ENCODE data around the gene SLC25A51. TPM values are rescaled to one million over a fixed set of nuclear protein-coding genes. Genes with fewer than 3 reads are reported as not detected.
"Not testable (repeated sequence)": the region's sequence is repeated elsewhere in the genome, so short reads cannot be mapped to it uniquely, and the experiment has no call there.

SLC25A51 gene
- polyA plus RNA-seq, 4 donors: 14.2 to 20.3 (median 15.0) TPM

DNA sequence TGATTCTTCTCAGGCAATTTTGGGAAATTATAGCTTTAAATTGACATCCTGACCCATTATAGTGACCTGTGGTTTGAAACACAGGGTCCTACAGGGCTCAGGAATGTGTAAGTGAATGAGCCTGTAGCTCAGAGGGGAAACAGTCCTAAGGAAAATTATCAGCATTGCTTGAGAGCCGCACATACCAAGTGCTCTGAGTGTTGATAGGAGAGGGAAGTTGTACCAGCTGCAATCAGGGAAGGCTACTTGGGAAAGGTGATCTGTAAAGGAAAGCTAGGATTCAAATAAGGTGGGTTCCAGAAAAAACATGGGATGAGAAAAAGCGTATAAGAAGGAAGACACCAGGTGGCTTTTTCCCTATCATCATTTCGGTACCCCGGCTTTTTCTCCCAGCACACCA is 4.4 kb upstream of the SLC25A51 start:
- DNase-seq (ENCODE audit: low read depth in 4 of 4, low spot score in 3 of 4): no peak

DNA sequence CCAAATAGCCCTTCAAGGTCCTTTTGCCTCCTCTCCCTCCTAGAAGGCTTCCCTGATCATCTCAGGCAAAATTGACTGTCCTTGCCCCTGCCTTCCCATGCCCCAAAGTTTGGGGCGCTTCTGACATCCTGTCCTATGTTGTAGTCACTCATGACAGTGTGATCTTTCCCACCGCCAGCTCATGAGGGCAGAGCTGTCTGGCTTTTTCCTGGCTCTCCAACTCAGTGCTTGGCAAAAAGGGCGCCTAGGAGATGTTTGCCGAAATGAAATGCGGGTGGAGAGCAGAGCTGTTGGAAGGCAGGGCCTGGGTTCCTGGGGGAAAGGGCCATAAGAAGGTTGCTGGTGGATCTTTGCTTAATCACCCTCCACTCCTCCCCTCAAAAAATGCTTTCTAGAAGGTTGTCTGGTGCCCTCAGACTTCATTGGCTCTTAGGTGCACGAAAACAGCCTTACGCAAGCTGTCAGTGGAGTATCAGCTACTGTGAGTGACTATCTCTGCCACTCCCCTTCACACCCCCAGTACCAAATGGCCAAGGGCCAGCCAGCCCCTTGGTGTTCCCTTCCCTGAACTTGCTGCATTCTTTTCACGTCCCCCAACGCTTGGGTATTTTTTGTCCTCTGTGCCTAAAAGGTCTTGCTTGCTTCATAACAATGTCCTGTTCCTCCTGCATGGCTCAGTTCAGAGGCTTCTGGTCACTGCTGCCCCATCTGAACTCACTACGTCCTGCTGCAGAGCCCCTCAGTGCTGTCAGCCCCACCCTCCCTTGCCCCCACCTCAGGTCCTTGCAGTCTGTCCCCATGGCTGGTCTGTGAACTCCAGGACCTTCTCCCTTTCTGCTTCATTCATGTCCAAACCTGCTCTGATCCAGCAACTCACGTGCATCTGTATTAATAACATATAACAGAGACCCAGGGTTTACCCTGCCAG is 2.6 kb upstream of the SLC25A51 start:
- no peak for DNase-seq (ENCODE audit: low read depth in 4 of 4, low spot score in 3 of 4)

DNA sequence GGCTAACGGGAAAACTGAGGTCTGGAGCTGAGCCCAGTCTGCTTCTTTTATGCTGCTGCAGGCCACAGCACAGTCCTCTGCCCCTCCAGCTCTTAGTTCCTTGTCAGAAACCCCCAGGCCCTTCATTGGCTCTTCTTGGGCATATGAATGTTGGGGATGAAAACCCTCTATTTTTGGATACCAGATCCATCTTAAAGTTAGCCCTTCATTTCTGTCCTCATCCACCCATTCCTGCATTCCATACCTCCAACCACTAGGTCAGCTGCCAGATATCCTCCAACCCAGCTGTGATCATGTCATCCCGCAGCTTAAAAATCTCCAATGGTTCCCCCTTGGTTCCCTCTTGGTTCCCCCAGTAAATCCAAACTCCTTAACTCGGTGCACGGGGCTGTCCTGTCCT is 1.8 kb upstream of the SLC25A51 start:
- DNase-seq (ENCODE audit: low read depth in 4 of 4, low spot score in 3 of 4): no peak

DNA sequence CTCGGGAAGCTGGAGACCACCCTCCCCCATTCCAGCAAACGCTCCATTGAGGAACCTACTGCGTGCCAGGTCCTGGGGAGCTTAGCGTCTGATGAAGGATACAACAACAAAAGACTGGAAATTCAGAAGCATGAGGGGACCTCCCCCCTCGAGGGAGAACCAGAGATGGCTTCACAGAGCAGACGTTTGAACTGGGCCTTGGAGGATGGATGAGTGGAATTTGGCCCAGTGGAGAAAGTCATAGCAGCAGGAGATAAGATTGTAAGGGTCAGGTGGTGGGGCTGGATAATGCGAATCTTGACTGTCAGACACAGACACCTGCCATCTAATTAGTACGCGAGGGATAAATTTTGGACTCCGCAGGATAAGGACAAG is 1.2 kb upstream of the SLC25A51 start:
- DNase-seq (ENCODE audit: low read depth in 4 of 4, low spot score in 3 of 4): no peak

DNA sequence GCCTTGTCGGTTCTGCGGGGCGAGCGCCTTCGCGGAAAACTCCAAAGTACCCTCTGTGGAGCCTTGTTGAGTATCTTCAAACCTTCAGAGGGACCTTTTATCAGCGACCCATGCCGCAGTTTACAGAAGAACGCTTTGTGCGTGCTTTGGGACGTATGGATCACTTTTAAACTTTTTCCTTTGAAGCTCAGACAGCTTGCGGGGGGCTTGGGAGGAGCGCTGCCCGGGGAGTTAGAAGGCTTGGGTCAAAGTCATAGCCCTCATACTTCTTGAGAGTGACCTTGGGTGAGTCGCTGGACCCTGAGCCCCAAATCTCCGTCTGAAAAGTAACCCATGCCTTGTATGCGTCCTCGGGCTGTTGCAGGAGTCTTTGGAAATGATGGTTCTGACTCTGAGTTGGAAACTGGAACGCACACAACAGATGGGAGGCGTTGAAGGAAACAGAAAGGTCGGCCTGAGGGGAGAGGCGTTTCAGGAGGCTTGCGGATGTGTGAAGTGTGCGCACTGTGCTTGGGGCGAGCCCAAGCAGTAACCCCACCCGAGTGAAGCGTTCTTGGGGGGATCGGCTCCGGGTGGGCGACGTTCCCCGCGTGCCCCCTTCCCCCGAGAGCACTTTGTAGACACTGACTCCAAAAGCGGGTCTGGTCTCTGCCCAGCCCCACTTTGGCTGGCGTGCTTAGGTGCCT is 661 bp upstream of the SLC25A51 start:
- DNase-seq (ENCODE audit: low read depth in 4 of 4, low spot score in 3 of 4): no peak

DNA sequence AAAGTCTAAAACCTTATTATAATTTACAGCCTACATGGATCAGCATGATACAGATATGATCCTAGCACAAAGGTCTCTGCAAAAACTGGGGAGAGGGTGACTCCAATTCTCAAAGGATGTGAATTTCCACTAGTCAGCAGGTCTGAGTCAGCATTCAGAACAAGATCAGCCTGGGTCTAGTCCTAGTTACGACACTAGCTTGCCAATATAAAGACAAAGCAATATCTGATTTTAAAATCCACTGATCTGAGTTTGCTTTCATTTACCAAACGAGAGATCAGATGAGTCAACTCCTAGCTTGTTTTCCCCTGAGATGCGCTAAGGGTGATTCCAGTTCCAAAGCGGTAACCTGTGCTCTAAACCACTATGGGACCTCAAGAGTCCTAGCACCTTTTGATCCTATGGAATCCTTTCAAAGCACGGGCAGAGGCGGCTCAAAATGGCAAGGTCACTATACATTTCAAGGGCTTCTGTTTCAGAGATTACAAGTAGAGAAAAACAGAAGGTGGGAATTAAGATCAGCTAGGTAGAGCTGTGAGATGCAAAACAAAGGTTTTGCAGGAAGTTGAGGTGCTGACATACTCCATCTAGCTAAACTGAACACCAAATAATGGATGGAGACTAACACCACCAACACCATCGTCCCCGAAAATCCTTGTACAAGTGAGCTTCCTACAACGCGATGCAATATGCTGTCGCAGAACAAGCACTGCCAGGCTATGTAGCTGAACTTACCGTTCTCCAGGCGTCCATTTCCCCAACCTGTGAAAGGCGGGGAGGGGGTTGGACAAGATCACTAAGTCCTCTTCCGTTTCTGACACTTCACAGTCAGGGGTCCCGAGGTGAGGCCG is 906 bp downstream of the SLC25A51 start:
- DNase-seq (ENCODE audit: low read depth in 4 of 4, low spot score in 3 of 4): no peak

DNA sequence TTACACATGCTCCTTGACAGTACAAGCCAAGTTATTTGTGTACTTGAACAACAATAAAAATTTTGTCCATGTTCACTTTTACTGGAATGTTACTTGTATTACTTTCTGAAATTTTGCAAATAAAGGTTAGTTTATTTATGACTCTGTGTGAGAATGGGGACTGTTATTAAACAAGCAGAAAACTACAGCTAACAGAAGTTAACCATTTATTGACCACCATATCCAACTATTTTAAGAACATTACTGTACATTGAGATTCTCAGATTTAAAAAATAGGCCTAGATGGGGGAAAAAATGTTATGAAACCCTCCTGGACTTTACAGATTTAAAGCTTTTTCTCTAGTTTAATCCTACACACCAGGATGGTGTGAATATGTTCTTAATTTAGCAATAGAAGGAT is 1.8 kb downstream of the SLC25A51 start:
- no peak for DNase-seq (ENCODE audit: low read depth in 4 of 4, low spot score in 3 of 4)

DNA sequence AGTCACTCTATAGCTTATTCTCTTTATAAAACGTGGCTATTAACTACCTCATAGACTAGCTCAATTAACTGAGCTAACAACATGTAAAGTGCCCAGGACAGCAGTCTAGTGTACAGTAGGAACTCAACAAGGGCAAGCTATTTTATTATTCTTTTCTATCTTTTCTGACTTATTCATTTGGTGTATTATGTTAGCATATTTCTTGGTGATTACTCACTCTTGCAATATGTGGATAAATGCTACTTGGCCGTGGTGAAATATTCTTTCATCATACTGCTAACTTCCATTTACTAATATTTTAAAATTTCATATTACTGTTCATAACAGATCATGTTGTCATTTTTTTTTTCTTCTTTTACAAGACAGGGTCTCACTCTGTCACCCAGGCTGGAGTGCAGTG is 4.9 kb downstream of the SLC25A51 start:
- DNase-seq (ENCODE audit: low read depth in 4 of 4, low spot score in 3 of 4): no peak

DNA sequence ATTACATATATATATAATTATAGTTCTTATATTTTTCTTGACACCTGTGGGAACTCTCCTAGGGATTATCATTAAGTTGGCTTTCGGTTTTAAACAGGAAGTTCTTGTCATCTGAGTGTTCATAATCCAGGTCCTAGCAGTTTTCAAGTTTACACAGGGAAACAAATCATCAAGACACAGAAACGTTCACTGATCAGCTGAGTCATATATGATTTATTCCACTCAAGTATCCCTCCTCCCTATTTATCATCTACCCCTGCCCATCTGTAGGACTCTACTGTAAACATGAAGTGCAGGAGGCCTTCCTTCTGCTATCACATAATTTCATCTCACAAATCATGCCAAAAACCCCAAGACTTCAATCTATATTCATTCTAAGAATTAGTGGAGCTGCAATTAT is 6.3 kb downstream of the SLC25A51 start:
- no peak for DNase-seq (ENCODE audit: low read depth in 4 of 4, low spot score in 3 of 4)

DNA sequence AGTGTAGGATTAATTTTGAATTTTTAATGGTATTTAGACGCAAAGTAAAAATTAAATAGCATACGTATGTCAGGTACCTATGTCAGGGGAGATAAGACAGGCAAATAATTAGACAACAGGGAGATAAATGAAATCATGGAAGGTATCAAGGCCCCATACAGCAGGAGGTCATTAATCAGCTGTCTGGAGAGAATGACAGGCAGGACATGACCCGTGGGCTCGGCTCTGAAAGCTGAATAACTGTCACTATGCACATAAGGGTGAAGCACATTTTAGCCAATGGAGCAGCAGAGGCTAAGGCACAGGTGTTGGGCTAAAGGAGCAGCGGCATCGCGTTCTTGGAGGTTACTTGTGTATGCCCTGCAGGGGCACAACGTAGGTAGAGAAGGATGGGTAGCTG is 11.9 kb downstream of the SLC25A51 start:
- DNase-seq (ENCODE audit: low read depth in 4 of 4, low spot score in 3 of 4): no peak

DNA sequence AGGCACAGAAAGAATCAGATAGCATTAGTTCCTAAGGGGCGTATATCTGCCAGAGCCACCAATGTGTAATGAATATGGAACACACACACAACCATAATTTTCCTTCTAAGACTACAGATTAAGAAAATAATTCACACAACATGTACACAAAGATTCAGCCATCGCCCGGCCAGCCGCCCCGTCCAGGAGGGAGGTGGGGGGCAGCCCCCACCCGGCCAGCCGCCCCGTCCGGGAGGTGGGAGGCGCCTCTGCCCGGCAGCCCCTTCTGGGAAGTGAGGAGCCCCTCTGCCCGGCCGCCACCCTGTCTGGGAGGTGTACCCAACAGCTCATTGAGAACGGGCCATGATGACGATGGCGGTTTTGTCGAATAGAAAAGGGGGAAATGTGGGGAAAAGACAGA is 12.9 kb downstream of the SLC25A51 start:
- not testable (repeated sequence) for DNase-seq (ENCODE audit: low read depth in 4 of 4, low spot score in 3 of 4)

DNA sequence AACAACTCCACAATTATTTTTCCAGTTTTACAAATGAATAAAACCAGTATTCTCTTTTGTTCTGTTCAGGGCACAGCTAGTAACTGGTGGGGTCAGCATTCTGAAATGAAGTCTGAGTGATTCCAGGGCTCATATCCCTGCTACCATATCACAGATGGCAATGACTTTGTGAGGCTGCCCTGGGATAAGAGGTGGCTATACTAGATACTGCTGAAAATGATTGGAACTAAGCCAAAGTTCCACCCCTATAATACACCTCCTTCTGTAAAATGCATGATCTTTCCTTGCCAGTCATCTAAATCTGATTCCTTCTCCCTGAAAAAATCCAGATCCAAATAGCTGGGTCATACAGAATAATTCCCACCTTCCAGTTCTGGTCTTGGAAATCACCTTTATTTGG is 14.4 kb downstream of the SLC25A51 start:
- no peak for DNase-seq (ENCODE audit: low read depth in 4 of 4, low spot score in 3 of 4)

DNA sequence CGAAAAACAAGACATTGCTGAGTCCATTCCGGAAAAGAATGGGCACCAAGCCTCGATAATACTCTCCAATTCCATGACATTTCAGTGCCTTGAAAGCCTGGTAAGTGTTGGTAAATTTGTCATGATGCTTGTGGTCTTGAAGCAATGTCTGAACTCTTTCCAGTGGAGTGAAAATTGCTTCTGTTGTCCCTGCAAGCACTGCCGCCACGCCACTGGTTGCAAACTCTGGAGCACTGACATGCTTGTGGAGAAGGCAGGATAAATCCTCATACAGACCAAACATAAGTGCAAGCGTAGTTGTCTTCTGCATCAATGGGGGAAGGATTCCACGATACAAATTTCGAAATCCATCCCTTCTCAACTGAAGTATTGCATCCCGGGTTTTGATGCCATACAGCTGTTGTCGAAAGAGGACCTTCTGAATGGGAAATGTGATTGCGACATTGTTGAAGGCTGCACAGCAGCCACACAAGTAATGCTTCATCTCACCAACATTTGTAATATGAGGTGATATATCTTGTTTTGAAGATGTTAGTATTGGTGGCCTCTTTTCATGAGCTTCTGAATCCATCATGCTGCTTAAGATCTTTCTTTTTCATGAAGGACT is 15.8 kb downstream of the SLC25A51 start:
- not testable (repeated sequence) for DNase-seq (ENCODE audit: low read depth in 4 of 4, low spot score in 3 of 4)

DNA sequence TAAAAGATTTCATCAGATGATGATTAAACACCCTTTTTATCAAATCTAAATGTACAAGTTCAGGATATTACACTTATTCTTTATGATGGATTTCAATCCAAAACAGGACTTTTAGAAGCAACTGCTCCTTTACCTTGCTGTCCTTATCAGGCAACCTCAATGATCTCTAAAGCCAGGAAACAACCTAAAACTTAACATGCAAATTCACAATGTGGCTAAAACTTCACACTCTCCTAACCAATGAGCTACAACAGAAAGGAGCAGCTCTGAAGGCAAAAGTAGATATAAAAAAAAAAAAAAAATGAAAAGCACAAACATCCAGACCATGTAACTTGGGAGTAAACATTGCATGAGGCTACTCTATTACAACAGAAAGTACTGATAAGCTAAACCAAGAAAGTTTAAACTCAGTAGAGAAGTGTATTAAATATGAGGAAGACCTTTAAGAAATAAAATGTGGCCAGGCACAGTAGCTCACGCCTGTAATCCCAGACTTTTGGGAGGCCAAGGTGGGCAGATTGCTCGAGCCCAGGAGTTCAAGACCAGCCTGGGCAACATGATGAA is 22.9 kb downstream of the SLC25A51 start:
- no peak for DNase-seq (ENCODE audit: low read depth in 4 of 4, low spot score in 3 of 4)

DNA sequence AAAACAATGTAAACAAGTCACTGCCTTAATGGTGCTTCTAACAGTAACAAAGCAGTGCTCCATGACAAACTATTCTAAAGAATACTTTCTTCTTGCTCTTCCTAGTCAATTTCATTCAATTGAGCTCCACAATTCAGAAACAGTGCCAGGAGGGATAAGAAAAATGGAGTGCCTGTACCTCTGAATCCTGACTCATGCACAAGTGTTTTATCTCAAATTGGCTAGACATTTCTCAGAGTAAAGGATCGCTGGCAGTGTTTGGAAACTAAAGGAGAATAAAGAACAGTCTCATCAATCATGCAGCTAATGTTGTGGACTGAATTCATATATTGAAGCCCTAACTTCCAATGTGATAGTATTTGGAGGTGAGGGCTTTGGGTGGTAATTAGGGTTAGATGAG is 27.6 kb downstream of the SLC25A51 start:
- DNase-seq (ENCODE audit: low read depth in 4 of 4, low spot score in 3 of 4): no peak

DNA sequence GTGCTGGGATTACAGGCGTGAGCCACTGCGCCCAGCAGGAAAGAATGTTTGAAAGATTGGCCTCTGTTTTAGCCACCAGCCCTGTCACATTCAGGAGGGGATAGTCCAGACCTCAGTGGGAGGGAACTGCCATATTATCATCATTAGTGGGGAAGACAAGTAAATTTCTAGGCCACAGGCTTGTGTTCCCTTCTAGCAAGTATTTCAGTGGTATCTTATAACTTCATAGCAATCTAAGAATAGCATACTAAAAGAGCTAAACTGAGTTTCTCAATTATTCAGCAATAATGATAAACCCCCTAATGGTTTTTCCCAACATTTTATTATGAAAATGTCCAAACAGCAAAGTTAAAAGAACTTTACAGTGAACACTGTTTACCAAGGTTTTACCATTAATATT is 30.0 kb downstream of the SLC25A51 start:
- DNase-seq (ENCODE audit: low read depth in 4 of 4, low spot score in 3 of 4): no peak

DNA sequence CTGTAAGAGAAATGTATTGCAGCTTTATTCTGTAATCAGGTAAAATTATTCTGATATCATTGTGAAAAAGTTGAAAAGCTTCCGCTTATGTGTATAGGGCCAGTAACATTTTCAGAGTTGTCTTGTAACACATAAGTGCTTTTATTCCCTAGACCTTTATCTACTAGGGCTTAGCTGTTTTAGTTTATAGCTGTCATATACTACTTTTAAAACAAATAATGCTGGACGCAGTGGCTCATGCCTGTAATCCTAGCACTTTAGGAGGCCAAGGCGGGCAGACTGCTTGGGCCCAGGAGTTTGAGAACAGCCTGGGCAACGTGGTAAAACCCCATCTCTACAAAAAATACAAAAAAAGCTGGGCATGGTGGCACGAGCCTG is 33.1 kb downstream of the SLC25A51 start:
- DNase-seq (ENCODE audit: low read depth in 4 of 4, low spot score in 3 of 4): no peak

DNA sequence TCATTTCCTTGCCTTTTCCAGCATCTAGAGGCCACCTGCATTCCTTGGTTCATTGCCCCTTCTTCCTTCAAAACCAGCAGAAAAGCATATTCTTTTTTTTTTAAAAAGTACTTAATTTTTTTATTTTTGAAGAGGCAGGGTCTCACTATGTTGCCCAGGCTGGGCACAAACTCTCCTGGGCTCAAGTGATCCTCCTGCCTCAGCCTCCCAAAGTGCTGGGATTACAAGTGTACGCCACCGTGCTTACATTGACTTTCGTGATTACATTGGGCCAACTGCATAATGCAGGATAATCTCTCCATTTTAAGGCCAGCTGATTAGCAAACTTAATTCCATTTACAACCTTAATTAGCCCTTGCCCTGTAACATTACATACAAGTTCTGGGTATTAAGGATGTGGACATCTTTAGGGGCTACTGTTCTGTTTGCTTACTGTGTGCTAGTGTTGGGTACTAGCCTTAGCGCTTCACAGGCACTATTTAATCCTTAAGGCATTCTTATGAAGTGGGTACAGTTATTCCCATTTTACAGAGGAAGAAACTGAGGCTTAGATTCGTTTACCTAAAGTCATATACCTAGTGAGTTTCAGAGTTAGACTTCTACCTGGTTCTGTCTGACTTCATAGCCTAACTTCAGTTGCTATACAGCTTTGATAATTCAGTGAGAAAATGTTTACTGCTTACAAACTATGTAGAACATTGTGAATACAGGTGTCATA is 33.7 kb downstream of the SLC25A51 start:
- DNase-seq (ENCODE audit: low read depth in 4 of 4, low spot score in 3 of 4): no peak

DNA sequence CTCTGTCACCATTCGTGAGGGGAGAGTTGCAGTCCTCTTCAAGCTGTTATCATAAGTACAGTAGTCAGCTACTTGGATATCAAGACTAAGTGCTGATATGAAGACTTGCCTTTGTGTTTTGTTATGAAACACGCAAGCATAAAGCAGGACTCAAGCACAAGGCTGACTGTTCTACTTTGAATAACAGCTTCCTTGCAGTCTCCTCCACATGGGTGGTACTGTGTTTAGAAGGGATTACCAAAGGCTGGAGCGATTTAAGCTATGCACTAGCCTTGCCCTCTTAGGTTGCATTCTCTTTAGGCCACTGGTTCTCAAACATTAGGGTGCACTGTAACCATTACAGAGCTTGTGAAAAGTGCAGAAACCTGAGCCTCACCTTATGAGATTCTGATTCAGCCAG is 41.4 kb downstream of the SLC25A51 start:
- no peak for DNase-seq (ENCODE audit: low read depth in 4 of 4, low spot score in 3 of 4)

DNA sequence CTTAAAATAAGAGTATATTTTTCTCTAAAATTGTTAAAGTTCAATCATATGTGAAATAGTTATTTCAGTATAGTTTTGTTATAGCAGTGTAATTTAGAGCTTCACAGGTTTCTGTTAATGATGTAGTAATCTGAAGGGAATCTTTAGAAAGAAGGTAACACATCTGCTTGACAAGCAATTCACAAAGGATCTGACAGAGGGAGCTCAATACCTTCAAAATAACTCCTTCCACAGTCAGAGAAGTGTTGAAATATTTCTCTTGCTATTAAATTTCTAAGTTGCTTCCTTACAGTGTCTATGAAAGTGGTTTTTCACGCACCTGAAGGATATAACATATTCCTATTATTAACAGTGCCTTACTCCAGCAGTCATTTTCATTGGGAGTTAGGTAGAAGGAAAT is 44.9 kb downstream of the SLC25A51 start:
- no peak for DNase-seq (ENCODE audit: low read depth in 4 of 4, low spot score in 3 of 4)
